Measurements from ENCODE around the gene AADACL2.

DNA sequence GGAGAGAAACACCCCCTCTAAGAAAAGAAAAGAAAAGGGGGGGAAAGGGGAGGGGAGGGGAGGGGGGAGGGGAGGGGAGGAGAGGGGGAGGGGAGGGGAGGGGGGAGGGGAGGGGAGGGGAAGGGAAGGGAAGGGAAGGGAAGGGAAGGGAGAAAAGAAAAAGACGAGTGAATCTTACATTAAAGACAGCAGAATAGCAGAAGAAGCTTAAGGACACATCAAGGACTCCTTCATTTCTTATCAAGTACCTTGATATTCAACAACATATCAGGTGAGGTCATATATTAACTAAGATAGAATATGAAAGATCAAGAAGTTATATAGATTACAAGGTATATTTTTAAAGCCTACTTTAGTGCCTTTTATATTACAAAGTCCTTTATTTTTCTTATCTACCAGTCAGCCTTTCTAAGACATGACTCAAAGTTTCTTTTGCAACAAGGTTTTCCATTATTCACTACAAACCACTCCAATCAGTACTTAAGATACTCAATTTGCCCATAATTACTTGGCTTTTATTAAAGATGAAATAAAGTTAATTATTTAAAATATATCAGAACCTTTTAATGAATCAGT is 62.5 kb downstream of the AADACL2 start:
- TF ChIP-seq FOXA2 (IDR thresholded peaks at IDR 0.05), result no peak
- no peak for TF ChIP-seq CTCF (IDR thresholded peaks at IDR 0.05; ENCODE audit: low read depth, low read length, missing input control)
- TF ChIP-seq REST (IDR thresholded peaks at IDR 0.05), result no peak
- no peak for TF ChIP-seq SP1 (IDR thresholded peaks at IDR 0.05)
- no peak for TF ChIP-seq TAF1 (conservative IDR thresholded peaks at IDR 0.05)
- no peak for TF ChIP-seq FOXA1 (IDR thresholded peaks at IDR 0.05)
- TF ChIP-seq YY1 (IDR thresholded peaks at IDR 0.05), result no peak
- TF ChIP-seq, protein P1, sequence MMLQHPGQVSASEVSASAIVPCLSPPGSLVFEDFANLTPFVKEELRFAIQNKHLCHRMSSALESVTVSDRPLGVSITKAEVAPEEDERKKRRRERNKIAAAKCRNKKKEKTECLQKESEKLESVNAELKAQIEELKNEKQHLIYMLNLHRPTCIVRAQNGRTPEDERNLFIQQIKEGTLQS (IDR thresholded peaks at IDR 0.05), result no peak
- TF ChIP-seq MAX (IDR thresholded peaks at IDR 0.05), result no peak

Measured in liver (tissue), 3 donors.